ENCODE measurements around the gene GABRR1.

The GABRR1 gene

DNA sequence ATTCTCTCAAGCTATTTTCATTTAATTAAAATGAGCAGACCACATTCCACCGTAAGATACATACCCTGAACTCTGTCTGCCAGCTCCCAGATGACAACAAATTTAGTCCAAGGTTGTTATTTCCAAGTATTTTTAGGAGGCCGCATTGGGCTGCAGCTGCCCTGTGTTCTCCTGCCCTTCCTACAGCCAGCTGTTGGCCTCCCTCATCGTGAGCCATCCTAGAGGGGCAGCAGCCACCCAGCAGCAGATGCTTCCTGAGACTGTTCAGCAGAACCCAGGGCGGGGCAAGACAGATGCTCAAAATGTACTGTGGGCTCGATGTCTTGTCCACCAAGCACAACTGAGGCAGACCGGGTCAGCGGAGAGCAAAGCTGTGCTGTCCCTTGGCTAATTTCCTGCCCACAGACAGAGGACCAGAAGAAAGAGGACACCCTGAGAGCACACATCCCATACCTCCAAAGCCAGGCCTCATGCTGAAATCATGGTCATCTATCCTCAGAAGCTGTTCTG, 16.4 kb downstream of the GABRR1 start:
- H3K4me3 ChIP-seq (ENCODE audit: insufficient read length, low read depth): no peak overlapping the region
- DNase-seq (ENCODE audit: low read depth, low spot score): no peak
- no peaks in the 10 kb centered on the region for H3K4me1 ChIP-seq (ENCODE audit: insufficient read depth, insufficient read length)
- no peak overlapping the region for H3K9ac ChIP-seq (ENCODE audit: insufficient read length, low read depth)
- no peaks in the 10 kb centered on the region for H3K27me3 ChIP-seq (ENCODE audit: insufficient read depth, insufficient read length)
- no peaks in the 10 kb centered on the region for H3K36me3 ChIP-seq (ENCODE audit: insufficient read depth, insufficient read length, low read length)
- TF ChIP-seq YY1 (IDR thresholded peaks at IDR 0.05; ENCODE audit: insufficient read depth, insufficient read length) (no peak), ZNF274 (IDR thresholded peaks at IDR 0.05; ENCODE audit: low read depth, low read length) (no peak), SUZ12 (IDR thresholded peaks at IDR 0.05; ENCODE audit: extremely low read depth, insufficient read depth, insufficient read length) (no peak)
- H3K9me3 ChIP-seq (ENCODE audit: insufficient read depth, low read length): 0 out of 2 replicates have a peak, but pooled peaks cover 1% of the 10 kb centered on the region

DNA sequence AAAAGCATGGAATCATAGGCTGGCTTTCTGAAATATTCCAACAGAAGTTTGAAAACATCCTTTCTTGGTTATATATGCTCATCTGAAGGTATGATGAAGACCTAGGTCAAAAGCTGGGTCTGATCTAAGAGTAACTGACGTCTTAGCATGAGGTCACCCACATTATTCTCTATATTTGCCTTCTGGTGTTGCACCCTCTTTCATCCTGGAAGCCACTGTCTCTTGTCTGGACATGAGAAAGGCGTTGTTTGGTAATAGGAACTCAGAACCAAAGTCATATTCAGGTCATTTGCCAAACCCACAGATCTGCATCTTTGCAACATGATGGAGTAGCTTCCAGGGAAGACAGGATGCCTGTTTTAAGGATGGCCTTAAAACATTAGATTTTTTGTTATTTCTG, 17.6 kb downstream of the GABRR1 start:
- Histone ChIP-seq H3K9me3 (ENCODE audit: insufficient read depth, low read length) (peaks cover 13% of the 10 kb centered on the region; the same call in 1 of the 2 replicates), H3K9ac (ENCODE audit: insufficient read length, low read depth) (no peak overlapping the region), H3K27me3 (ENCODE audit: insufficient read depth, insufficient read length) (no peaks in the 10 kb centered on the region), H3K4me3 (ENCODE audit: insufficient read length, low read depth) (no peak overlapping the region), H3K4me1 (ENCODE audit: insufficient read depth, insufficient read length) (no peaks in the 10 kb centered on the region), H3K36me3 (ENCODE audit: insufficient read depth, insufficient read length, low read length) (no peaks in the 10 kb centered on the region)
- TF ChIP-seq ZNF274 (IDR thresholded peaks at IDR 0.05; ENCODE audit: low read depth, low read length) (no peak), YY1 (IDR thresholded peaks at IDR 0.05; ENCODE audit: insufficient read depth, insufficient read length) (no peak), SUZ12 (IDR thresholded peaks at IDR 0.05; ENCODE audit: extremely low read depth, insufficient read depth, insufficient read length) (no peak)
- no peak for DNase-seq (ENCODE audit: low read depth, low spot score)

DNA sequence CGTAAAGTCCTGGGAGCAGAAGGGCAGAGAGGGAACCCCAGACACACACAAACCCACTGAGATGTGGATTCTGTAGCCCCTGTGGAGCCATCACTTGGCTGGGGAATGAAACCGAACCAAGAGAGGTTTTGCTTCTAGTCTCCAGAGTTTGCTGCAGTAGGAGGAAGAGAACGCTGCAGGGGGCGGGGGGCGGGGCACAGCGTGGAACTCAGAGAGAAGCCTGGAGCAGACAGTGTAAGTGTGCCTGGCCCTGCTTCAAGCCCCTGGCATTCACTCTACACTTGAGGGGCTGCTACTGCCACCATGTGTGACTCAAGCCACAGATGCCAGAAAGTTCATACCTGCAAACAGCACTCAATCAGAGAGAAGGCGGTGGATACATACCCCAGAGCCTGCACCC, 18.9 kb downstream of the GABRR1 start:
- Histone ChIP-seq H3K36me3 (ENCODE audit: insufficient read depth, insufficient read length, low read length) (no peaks in the 10 kb centered on the region), H3K27me3 (ENCODE audit: insufficient read depth, insufficient read length) (no peaks in the 10 kb centered on the region), H3K4me3 (ENCODE audit: insufficient read length, low read depth) (no peak overlapping the region), H3K9ac (ENCODE audit: insufficient read length, low read depth) (no peak overlapping the region), H3K9me3 (ENCODE audit: insufficient read depth, low read length) (peaks cover 14% of the 10 kb centered on the region; the same call in 1 of the 2 replicates), H3K4me1 (ENCODE audit: insufficient read depth, insufficient read length) (no peaks in the 10 kb centered on the region)
- DNase-seq (ENCODE audit: low read depth, low spot score): no peak
- no peak for TF ChIP-seq ZNF274 (IDR thresholded peaks at IDR 0.05; ENCODE audit: low read depth, low read length)
- TF ChIP-seq SUZ12 (IDR thresholded peaks at IDR 0.05; ENCODE audit: extremely low read depth, insufficient read depth, insufficient read length): no peak
- no peak for TF ChIP-seq YY1 (IDR thresholded peaks at IDR 0.05; ENCODE audit: insufficient read depth, insufficient read length)

DNA sequence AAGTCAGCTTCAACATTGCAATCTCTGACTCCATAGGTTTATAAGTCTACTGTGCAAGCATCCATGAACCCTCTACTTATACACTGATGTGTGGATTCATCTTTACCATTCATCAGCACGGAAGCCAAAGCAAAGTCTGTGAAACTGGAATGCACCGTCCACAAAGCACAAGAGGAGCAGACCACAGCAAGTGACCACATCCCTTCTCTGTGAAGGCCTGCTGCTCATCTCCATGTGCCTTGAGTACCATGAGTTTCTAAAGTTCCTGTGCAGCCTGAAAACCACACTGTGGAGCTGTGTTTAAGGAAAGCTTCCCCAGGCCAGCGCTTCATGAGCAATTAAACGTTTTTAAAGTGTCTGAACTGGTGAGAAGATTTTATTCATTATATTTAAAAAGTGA, 20.0 kb downstream of the GABRR1 start:
- Histone ChIP-seq H3K4me3 (ENCODE audit: insufficient read length, low read depth) (no peak overlapping the region), H3K36me3 (ENCODE audit: insufficient read depth, insufficient read length, low read length) (no peaks in the 10 kb centered on the region), H3K4me1 (ENCODE audit: insufficient read depth, insufficient read length) (no peaks in the 10 kb centered on the region), H3K9me3 (ENCODE audit: insufficient read depth, low read length) (peaks cover 14% of the 10 kb centered on the region; the same call in 1 of the 2 replicates), H3K9ac (ENCODE audit: insufficient read length, low read depth) (no peak overlapping the region), H3K27me3 (ENCODE audit: insufficient read depth, insufficient read length) (no peaks in the 10 kb centered on the region)
- TF ChIP-seq ZNF274 (IDR thresholded peaks at IDR 0.05; ENCODE audit: low read depth, low read length) (no peak), SUZ12 (IDR thresholded peaks at IDR 0.05; ENCODE audit: extremely low read depth, insufficient read depth, insufficient read length) (no peak), YY1 (IDR thresholded peaks at IDR 0.05; ENCODE audit: insufficient read depth, insufficient read length) (no peak)
- no peak for DNase-seq (ENCODE audit: low read depth, low spot score)

DNA sequence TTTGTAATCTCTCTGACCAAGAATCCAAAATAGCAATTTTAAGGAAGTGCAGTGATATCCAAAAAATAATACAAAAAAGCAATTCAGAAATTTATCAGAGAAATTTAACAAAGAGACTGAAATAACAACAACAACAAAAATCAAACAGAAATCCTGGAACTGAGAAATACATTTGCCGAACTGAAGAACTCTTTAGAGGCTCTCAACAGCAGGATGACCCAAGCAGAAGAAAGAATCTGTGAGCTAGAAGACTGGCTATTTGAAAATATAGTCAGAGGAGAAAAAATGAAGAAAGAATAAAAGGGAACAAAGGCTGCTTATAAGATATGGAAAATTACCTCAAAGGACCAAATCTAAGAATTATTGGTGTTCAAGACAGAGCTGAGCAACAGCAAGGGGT, 22.6 kb downstream of the GABRR1 start:
- H3K4me1 ChIP-seq (ENCODE audit: insufficient read depth, insufficient read length): no peaks in the 10 kb centered on the region
- H3K36me3 ChIP-seq (ENCODE audit: insufficient read depth, insufficient read length, low read length): no peaks in the 10 kb centered on the region
- peaks cover 14% of the 10 kb centered on the region; the same call in 1 of the 2 replicates for H3K9me3 ChIP-seq (ENCODE audit: insufficient read depth, low read length)
- DNase-seq (ENCODE audit: low read depth, low spot score): no peak
- no peak overlapping the region for H3K9ac ChIP-seq (ENCODE audit: insufficient read length, low read depth)
- H3K4me3 ChIP-seq (ENCODE audit: insufficient read length, low read depth): no peak overlapping the region
- no peaks in the 10 kb centered on the region for H3K27me3 ChIP-seq (ENCODE audit: insufficient read depth, insufficient read length)
- TF ChIP-seq YY1 (IDR thresholded peaks at IDR 0.05; ENCODE audit: insufficient read depth, insufficient read length) (no peak), SUZ12 (IDR thresholded peaks at IDR 0.05; ENCODE audit: extremely low read depth, insufficient read depth, insufficient read length) (no peak), ZNF274 (IDR thresholded peaks at IDR 0.05; ENCODE audit: low read depth, low read length) (no peak)

DNA sequence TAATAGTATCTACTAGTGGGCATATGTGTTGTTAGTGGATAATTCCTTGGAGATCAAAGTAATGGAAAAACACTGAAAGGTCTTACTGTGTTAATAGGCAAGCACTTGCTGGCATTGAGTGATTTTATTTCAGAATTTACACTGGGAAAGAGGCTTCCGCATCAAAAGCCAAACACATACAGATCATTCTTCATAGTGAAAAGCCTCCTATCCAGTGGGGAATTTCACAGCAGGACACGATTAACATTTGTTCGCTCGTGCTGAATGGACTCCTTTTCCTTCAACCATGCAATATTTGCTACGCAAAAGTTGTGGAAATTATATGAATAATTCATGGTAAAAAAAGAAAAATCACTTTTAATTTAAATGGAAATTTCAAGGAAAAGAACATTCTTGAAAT, 26.4 kb downstream of the GABRR1 start:
- no peak overlapping the region for H3K4me3 ChIP-seq (ENCODE audit: insufficient read length, low read depth)
- peaks cover 12% of the 10 kb centered on the region; the same call in 1 of the 2 replicates for H3K9me3 ChIP-seq (ENCODE audit: insufficient read depth, low read length)
- no peak for DNase-seq (ENCODE audit: low read depth, low spot score)
- no peaks in the 10 kb centered on the region for H3K4me1 ChIP-seq (ENCODE audit: insufficient read depth, insufficient read length)
- TF ChIP-seq YY1 (IDR thresholded peaks at IDR 0.05; ENCODE audit: insufficient read depth, insufficient read length) (no peak), ZNF274 (IDR thresholded peaks at IDR 0.05; ENCODE audit: low read depth, low read length) (no peak), SUZ12 (IDR thresholded peaks at IDR 0.05; ENCODE audit: extremely low read depth, insufficient read depth, insufficient read length) (no peak)
- no peaks in the 10 kb centered on the region for H3K36me3 ChIP-seq (ENCODE audit: insufficient read depth, insufficient read length, low read length)
- no peaks in the 10 kb centered on the region for H3K27me3 ChIP-seq (ENCODE audit: insufficient read depth, insufficient read length)
- no peak overlapping the region for H3K9ac ChIP-seq (ENCODE audit: insufficient read length, low read depth)

DNA sequence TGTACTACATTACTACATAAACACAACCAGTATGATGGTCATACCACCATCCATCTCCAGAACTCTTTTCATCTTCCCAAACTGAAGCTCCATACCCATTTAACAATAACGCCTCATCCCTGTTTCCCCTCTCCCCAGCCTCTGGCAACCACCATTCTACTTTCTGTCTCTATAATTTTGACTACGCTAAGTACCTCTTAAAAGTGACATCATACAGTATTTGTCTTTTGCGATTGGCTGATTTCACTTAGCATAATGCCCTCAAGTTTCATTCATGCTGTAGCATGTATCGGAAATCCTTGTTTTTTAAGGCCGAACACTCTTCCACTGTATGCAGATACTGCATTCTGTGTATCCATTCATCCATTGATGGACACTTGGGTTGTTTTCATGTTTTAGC, 29.7 kb downstream of the GABRR1 start:
- TF ChIP-seq YY1 (IDR thresholded peaks at IDR 0.05; ENCODE audit: insufficient read depth, insufficient read length): no peak
- no peak for TF ChIP-seq SUZ12 (IDR thresholded peaks at IDR 0.05; ENCODE audit: extremely low read depth, insufficient read depth, insufficient read length)
- TF ChIP-seq ZNF274 (IDR thresholded peaks at IDR 0.05; ENCODE audit: low read depth, low read length): no peak
- DNase-seq (ENCODE audit: low read depth, low spot score): no peak
- H3K4me1 ChIP-seq (ENCODE audit: insufficient read depth, insufficient read length): no peaks in the 10 kb centered on the region
- H3K36me3 ChIP-seq (ENCODE audit: insufficient read depth, insufficient read length, low read length): no peaks in the 10 kb centered on the region
- no peak overlapping the region for H3K4me3 ChIP-seq (ENCODE audit: insufficient read length, low read depth)
- no peaks in the 10 kb centered on the region for H3K27me3 ChIP-seq (ENCODE audit: insufficient read depth, insufficient read length)
- H3K9ac ChIP-seq (ENCODE audit: insufficient read length, low read depth): no peak overlapping the region
- H3K9me3 ChIP-seq (ENCODE audit: insufficient read depth, low read length): no peaks in the 10 kb centered on the region

Data from NT2/D1 (cell line).